ENCODE data around the gene NRARP. TPM values are rescaled to one million over a fixed set of nuclear protein-coding genes. Genes with fewer than 3 reads are reported as not detected.
A peak's percentile ranks its signal among the peaks of the same experiment; 100 is the strongest.

The NRARP gene
- total RNA-seq, 2 experiments from 2014 or later, result 6.9 to 8.9 TPM

DNA sequence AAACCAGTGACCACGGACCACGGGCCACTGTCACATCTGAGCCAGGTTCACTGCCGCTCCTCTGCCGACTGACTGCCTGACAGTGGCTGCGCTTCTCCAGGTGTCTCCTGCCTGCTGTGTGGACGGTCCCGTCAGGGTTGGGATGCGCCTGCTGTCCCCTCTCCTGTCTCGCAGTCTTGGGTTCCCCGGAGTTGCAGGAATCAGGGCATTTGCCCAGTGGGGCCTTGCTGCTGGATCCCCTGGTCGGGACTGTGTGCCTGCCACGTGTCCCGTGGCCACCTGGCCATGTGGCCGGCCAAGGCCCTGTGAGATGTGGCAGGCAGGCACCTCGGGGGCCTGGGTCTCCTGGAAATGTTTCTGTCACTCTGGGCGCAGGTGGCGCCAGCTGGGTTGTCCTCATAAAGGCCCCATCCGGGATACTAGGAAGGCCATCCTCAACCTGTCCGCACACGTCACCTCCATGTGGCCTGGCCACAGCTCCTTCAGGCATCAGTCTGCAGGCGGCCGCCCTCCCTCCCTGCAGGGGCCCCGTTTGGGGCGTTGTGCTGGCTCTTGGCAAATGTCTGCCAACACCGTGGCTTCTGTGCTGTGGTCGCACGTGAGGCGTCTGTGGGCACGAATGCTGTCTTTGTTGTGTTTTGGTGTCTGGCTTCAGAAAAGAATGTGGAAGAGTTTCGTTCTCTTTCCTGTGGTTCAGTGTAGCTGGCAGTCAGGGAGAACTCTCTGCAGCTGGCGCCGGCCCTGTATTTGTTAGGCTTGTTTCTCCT is 31.0 kb downstream of the NRARP start:
- no peak overlapping the region for H3K4me3 ChIP-seq (ENCODE audit: low read depth, low read length, poor library complexity, severe bottlenecking)
- peaks cover 18% of the 10 kb centered on the region; the same call in 1 of the 2 replicates for H3K79me2 ChIP-seq (ENCODE audit: insufficient read depth, low read depth, low read length)
- no peak overlapping the region for H3K4me2 ChIP-seq (ENCODE audit: low read length)
- POLR2A ChIA-PET, result no interaction called here
- H2AFZ ChIP-seq (ENCODE audit: low read length), result no peak overlapping the region
- TF ChIP-seq EZH2phosphoT487 (IDR thresholded peaks at IDR 0.05; ENCODE audit: borderline replicate concordance, low read depth, low read length) (no peak), CTCF (conservative IDR thresholded peaks at IDR 0.05; ENCODE audit: low read length) (no peak)
- no peaks in the 10 kb centered on the region for H4K20me1 ChIP-seq (ENCODE audit: insufficient read depth, low read length)
- no peak for DNase-seq (ENCODE audit: low spot score)
- CTCF ChIA-PET (ENCODE audit: unreplicated experiment), result no interaction called here
- peaks cover 79% of the 10 kb centered on the region for H3K4me1 ChIP-seq (ENCODE audit: insufficient read depth, low read length, poor library complexity, severe bottlenecking)
- H3K27ac ChIP-seq (ENCODE audit: low read depth, low read length, poor library complexity, severe bottlenecking), result no peak overlapping the region
- no TSS peak for BruUV-seq (replicated peaks)
- no peaks in the 10 kb centered on the region for H3K9me2 ChIP-seq (ENCODE audit: insufficient read depth, low read length)
- no peaks in the 10 kb centered on the region for H3K9me3 ChIP-seq (ENCODE audit: low read length)
- intact Hi-C loops (cut with micrococcal nuclease; ENCODE audit: unreplicated experiment), result no loop called here
- H3K36me3 ChIP-seq (ENCODE audit: insufficient read depth, low read length), result peaks cover 55% of the 10 kb centered on the region

- H2AFZ ChIP-seq (ENCODE audit: low read length), result no peak overlapping the region
- POLR2A ChIA-PET, result interaction anchor here (0.6 to 1.2 kb wide), 4 partner anchors 13 to 185 kb away, joined by 3 to 9 read pairs (median 3); partner anchors contain the start of gene NELFB
These were observed 32.8 kb downstream of the NRARP start for GRCh38 chr9:137269231-137269772.

More at GRCh38 chr9:137269231-137269772, 32.8 kb downstream of the NRARP start:
- Histone ChIP-seq H3K36me3 (ENCODE audit: insufficient read depth, low read length) (peaks cover 71% of the 10 kb centered on the region), H3K4me3 (ENCODE audit: low read depth, low read length, poor library complexity, severe bottlenecking) (peak overlapping the region; percentile 65), H4K20me1 (ENCODE audit: insufficient read depth, low read length) (no peaks in the 10 kb centered on the region), H3K4me2 (ENCODE audit: low read length) (peak overlapping the region; percentile 90), H3K79me2 (ENCODE audit: insufficient read depth, low read depth, low read length) (peaks cover 18% of the 10 kb centered on the region; the same call in 1 of the 2 replicates), H3K27ac (ENCODE audit: low read depth, low read length, poor library complexity, severe bottlenecking) (peak overlapping the region; percentile 90), H3K9me2 (ENCODE audit: insufficient read depth, low read length) (no peaks in the 10 kb centered on the region), H3K9me3 (ENCODE audit: low read length) (no peaks in the 10 kb centered on the region), H3K4me1 (ENCODE audit: insufficient read depth, low read length, poor library complexity, severe bottlenecking) (peaks cover 61% of the 10 kb centered on the region)
- intact Hi-C loops (cut with micrococcal nuclease; ENCODE audit: unreplicated experiment), result loop anchor here (2.0 kb wide), 1 partner anchor 33 kb away; no protein-coding TSS in a partner anchor
- BruUV-seq (replicated peaks), result no TSS peak
- peak; percentile 82 for DNase-seq (ENCODE audit: low spot score)
- CTCF ChIA-PET (ENCODE audit: unreplicated experiment), result interaction anchor here (0.5 to 0.6 kb wide), 3 partner anchors 31 to 321 kb away, joined by 3 to 13 read pairs (median 3); no protein-coding TSS in a partner anchor
- TF ChIP-seq CTCF (conservative IDR thresholded peaks at IDR 0.05; ENCODE audit: low read length) (no peak), EZH2phosphoT487 (IDR thresholded peaks at IDR 0.05; ENCODE audit: borderline replicate concordance, low read depth, low read length) (no peak)
